Adrenal gland (tissue), 5 donors: Measurements from ENCODE around the gene ZNF20.
"Not testable (repeated sequence)": the region's sequence is repeated elsewhere in the genome, so short reads cannot be mapped to it uniquely, and the experiment has no call there.

Source experiments
- CTCF ChIP-seq, 6 experiments: fragments of 450-650 bp in 4 of 6; fragments of 200-600 bp in 2 of 6; sonication (generic) in 1 of 6; IDR thresholded peaks; 1 replicate in 5 of 6; 2 replicates in 1 of 6; pipeline versions ENCODE4 v1.5.1 to v1.8.0; 2016 to 2021; ENCODE audit warnings: antibody characterized with exemption in 6 of 6, mild to moderate bottlenecking in 2 of 6, moderate library complexity in 1 of 6
- POLR2A ChIP-seq, 2 donors: fragments of 450-650 bp; IDR thresholded peaks; one replicate each; pipeline ENCODE4 v1.6.1; 2017; ENCODE audit warnings: antibody characterized with exemption in 2 of 2, mild to moderate bottlenecking in 2 of 2, moderate library complexity in 1 of 2
- donor health status: DM: no; HTN: no; CAD: no.

- not testable (repeated sequence) for TF ChIP-seq POLR2A, CTCF (IDR thresholded peaks at IDR 0.05)
Measured at GRCh38 chr19:12103909-12104308, 36.2 kb downstream of the ZNF20 start.
